HEK293 (cell line): Measurements from ENCODE around the gene OXSR1.

ENCODE experiments used
- CTCF ChIA-PET: fragments of 350-600 bp; formaldehyde crosslinking; extraction: SDS; loops from one replicate; lab custom pipeline; 2021; ENCODE audit warnings: antibody characterized with exemption; lab: Yijun Ruan, JAX
- POLR2A ChIA-PET: fragments of 300-600 bp; formaldehyde crosslinking; extraction: SDS; loops from one replicate; lab custom pipeline; 2020; ENCODE audit warnings: antibody characterized with exemption, inconsistent platforms; lab: Yijun Ruan, JAX
- H3K27ac ChIP-seq: fragments of 200-500 bp; sonication (Bioruptor generic); 2 replicates; pipeline ENCODE4 v1.5.1; 2014; ENCODE audit warnings: low read depth, low read length, control low read depth, inconsistent platforms; ENCODE audit errors: extremely low read depth
- H3K36me3 ChIP-seq, 2 experiments: fragments of 200-500 bp in 1 of 2; sonication (Bioruptor generic) in 1 of 2; 1 replicate in 1 of 2; 2 replicates in 1 of 2; pipeline ENCODE4 v1.5.1; 2014 to 2017; ENCODE audit warnings: inconsistent platforms in 2 of 2, low read length in 2 of 2; ENCODE audit not compliant: control insufficient read depth in 2 of 2, insufficient read depth in 1 of 2
- H3K4me1 ChIP-seq: fragments of 200-500 bp; sonication (Bioruptor generic); 2 replicates; pipeline ENCODE4 v1.5.1; 2014; ENCODE audit warnings: mild to moderate bottlenecking, low read length, inconsistent platforms; ENCODE audit not compliant: control insufficient read depth, insufficient read depth
- H3K4me3 ChIP-seq: 2 replicates; pipeline ENCODE4 v1.5.1; 2011; ENCODE audit warnings: low read depth, mild to moderate bottlenecking, control low read depth, low read length, moderate library complexity
- H3K9me3 ChIP-seq: fragments of 200-500 bp; sonication (Bioruptor generic); 2 replicates; pipeline ENCODE4 v1.5.1; 2014; ENCODE audit warnings: low read depth, low read length, inconsistent platforms; ENCODE audit not compliant: control insufficient read depth, insufficient read depth
- GLI4 ChIP-seq: fragments of 450-650 bp; formaldehyde crosslinking; IDR thresholded peaks from 2 replicates; pipeline ENCODE4 v1.5.1; 2016; ENCODE audit warnings: missing biosample characterization, missing genetic modification characterization
- KLF10 ChIP-seq: fragments of 450-650 bp; IDR thresholded peaks from 2 replicates; pipeline ENCODE4 v1.5.1; 2018; ENCODE audit warnings: missing biosample characterization, mild to moderate bottlenecking, missing genetic modification characterization
- SCRT1 ChIP-seq: fragments of 450-650 bp; formaldehyde crosslinking; IDR thresholded peaks from 2 replicates; pipeline ENCODE4 v1.5.1; 2016; ENCODE audit warnings: missing biosample characterization, missing genetic modification characterization, borderline replicate concordance
- TCF7L2 ChIP-seq: IDR thresholded peaks from 2 replicates; pipeline ENCODE4 v1.6.1; 2011; ENCODE audit warnings: low read depth, mild to moderate bottlenecking, inconsistent platforms, low read length, moderate library complexity, borderline replicate concordance
- ZFP41 ChIP-seq: fragments of 450-650 bp; formaldehyde crosslinking; IDR thresholded peaks from 2 replicates; pipeline ENCODE4 v1.5.1; 2016; ENCODE audit warnings: missing biosample characterization, missing genetic modification characterization, borderline replicate concordance
- ZNF175 ChIP-seq: fragments of 450-650 bp; formaldehyde crosslinking; IDR thresholded peaks from 2 replicates; pipeline ENCODE4 v1.5.1; 2016; ENCODE audit warnings: missing biosample characterization, missing genetic modification characterization
- ZNF221 ChIP-seq: fragments of 450-650 bp; formaldehyde crosslinking; IDR thresholded peaks from 2 replicates; pipeline ENCODE4 v1.5.1; 2017; ENCODE audit warnings: missing biosample characterization, missing genetic modification characterization, borderline replicate concordance
- ZNF248 ChIP-seq: fragments of 450-650 bp; formaldehyde crosslinking; IDR thresholded peaks from 2 replicates; pipeline ENCODE4 v1.5.1; 2017; ENCODE audit warnings: missing biosample characterization, missing genetic modification characterization
- ZNF37A ChIP-seq: fragments of 450-650 bp; IDR thresholded peaks from 2 replicates; pipeline ENCODE4 v1.5.1; 2018; ENCODE audit warnings: missing biosample characterization, missing genetic modification characterization
- ZNF776 ChIP-seq: fragments of 450-650 bp; formaldehyde crosslinking; IDR thresholded peaks from 2 replicates; pipeline ENCODE4 v1.5.0; 2017; ENCODE audit warnings: missing biosample characterization, missing genetic modification characterization, borderline replicate concordance
- TF ChIP-seq, protein P1 (sequence below): fragments of 450-650 bp; formaldehyde crosslinking; conservative IDR thresholded peaks from 2 replicates; pipeline ENCODE4 v1.5.1; 2016; ENCODE audit warnings: low read depth, missing biosample characterization, missing genetic modification characterization
- TF ChIP-seq, protein P2 (sequence below): fragments of 450-650 bp; formaldehyde crosslinking; IDR thresholded peaks from 2 replicates; pipeline ENCODE4 v1.5.1; 2016; ENCODE audit warnings: missing biosample characterization, missing genetic modification characterization
- TF ChIP-seq, protein P3 (sequence below): fragments of 450-650 bp; formaldehyde crosslinking; IDR thresholded peaks from 2 replicates; pipeline ENCODE4 v1.5.1; 2016; ENCODE audit warnings: missing biosample characterization, missing genetic modification characterization
- TF ChIP-seq, protein P4 (sequence below): fragments of 450-650 bp; formaldehyde crosslinking; IDR thresholded peaks from 2 replicates; pipeline ENCODE4 v1.5.1; 2016; ENCODE audit warnings: missing biosample characterization, missing genetic modification characterization

OXSR1 gene

DNA sequence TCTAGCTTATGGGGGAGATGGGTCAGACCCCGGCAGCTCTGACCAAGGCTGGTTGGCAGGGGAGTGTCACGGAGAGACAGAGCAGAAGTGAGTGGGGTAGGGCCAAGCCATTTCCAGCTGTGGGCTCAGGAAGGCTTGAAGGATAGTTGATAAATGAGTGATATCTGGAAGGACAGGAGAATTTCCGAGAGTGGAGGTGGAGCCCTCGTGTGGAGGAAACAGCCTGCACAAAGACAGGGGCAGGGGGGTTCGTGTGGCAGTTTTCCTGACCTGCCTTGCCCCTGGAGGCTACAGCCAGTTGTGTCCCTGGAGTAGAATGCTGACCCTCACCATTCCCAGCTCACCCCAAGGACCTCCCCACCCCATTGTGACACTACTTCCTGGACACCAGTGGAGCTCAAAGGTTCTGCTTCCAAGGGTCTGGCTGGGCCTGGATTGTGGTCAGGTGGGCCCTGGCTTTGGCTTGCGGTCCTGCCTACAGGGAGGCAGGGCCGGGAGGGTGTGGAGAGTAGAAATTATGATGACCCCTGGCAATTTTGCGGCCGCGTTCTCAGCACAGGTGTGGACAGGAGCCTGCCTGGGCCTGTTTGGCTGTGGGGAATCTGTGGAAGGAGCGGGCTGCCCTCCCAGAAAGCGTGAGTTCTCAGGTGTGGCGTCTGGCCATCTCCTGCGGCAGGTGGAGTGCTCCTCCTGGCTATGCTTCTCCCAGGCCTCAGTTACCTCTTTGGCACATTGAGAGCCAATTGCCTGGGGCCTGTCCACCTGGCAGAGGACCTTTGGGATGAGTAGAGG is 116.8 kb downstream of the OXSR1 start, which contains the start of gene SLC22A14:
Gene SLC22A14 (plus strand): TSS at position 400 of the 792 bp plus-strand sequence. CDS start 23,733 bp downstream, outside the sequence.
- H3K4me1 ChIP-seq: no peaks in the 10 kb centered on the region
- H3K4me3 ChIP-seq: no peak within 1 kb of the TSS
- H3K27ac ChIP-seq: no peak within 1 kb of the TSS
- ChIA-PET CTCF (interaction anchor here (0.6 kb wide), 1 partner anchor 1096 kb away, joined by 3 read pairs; no protein-coding TSS in a partner anchor), POLR2A (no interaction called here)
- no peak for TF ChIP-seq ZFP41 (tag by site-specific recombination)
- TF ChIP-seq ZNF776 (tag by site-specific recombination): no peak
- no peak for TF ChIP-seq ZNF248 (tag by site-specific recombination)
- TF ChIP-seq, protein P1, sequence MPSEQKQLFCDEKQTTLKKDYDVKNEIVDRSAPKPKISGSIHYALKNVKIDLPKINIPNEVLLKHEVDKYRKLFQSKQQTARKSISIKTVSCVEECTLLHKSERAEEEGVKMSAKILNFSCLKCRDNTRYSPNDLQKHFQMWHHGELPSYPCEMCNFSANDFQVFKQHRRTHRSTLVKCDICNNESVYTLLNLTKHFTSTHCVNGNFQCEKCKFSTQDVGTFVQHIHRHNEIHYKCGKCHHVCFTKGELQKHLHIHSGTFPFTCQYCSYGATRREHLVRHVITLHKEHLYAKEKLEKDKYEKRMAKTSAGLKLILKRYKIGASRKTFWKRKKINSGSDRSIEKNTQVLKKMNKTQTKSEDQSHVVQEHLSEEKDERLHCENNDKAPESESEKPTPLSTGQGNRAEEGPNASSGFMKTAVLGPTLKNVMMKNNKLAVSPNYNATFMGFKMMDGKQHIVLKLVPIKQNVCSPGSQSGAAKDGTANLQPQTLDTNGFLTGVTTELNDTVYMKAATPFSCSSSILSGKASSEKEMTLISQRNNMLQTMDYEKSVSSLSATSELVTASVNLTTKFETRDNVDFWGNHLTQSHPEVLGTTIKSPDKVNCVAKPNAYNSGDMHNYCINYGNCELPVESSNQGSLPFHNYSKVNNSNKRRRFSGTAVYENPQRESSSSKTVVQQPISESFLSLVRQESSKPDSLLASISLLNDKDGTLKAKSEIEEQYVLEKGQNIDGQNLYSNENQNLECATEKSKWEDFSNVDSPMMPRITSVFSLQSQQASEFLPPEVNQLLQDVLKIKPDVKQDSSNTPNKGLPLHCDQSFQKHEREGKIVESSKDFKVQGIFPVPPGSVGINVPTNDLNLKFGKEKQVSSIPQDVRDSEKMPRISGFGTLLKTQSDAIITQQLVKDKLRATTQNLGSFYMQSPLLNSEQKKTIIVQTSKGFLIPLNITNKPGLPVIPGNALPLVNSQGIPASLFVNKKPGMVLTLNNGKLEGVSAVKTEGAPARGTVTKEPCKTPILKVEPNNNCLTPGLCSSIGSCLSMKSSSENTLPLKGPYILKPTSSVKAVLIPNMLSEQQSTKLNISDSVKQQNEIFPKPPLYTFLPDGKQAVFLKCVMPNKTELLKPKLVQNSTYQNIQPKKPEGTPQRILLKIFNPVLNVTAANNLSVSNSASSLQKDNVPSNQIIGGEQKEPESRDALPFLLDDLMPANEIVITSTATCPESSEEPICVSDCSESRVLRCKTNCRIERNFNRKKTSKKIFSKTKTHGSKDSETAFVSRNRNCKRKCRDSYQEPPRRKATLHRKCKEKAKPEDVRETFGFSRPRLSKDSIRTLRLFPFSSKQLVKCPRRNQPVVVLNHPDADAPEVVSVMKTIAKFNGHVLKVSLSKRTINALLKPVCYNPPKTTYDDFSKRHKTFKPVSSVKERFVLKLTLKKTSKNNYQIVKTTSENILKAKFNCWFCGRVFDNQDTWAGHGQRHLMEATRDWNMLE (tag by site-specific recombination): no peak
- TF ChIP-seq GLI4 (tag by site-specific recombination): no peak
- no peak for TF ChIP-seq TCF7L2
- no peak for TF ChIP-seq ZNF37A (tag by site-specific recombination)
- TF ChIP-seq ZNF175 (tag by site-specific recombination): no peak
- TF ChIP-seq, protein P2, sequence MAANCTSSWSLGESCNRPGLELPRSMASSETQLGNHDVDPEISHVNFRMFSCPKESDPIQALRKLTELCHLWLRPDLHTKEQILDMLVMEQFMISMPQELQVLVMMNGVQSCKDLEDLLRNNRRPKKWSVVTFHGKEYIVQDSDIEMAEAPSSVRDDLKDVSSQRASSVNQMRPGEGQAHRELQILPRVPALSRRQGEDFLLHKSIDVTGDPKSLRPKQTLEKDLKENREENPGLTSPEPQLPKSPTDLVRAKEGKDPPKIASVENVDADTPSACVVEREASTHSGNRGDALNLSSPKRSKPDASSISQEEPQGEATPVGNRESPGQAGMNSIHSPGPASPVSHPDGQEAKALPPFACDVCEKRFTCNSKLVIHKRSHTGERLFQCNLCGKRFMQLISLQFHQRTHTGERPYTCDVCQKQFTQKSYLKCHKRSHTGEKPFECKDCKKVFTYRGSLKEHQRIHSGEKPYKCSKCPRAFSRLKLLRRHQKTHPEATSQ (tag by site-specific recombination): no peak
- TF ChIP-seq, protein P3, sequence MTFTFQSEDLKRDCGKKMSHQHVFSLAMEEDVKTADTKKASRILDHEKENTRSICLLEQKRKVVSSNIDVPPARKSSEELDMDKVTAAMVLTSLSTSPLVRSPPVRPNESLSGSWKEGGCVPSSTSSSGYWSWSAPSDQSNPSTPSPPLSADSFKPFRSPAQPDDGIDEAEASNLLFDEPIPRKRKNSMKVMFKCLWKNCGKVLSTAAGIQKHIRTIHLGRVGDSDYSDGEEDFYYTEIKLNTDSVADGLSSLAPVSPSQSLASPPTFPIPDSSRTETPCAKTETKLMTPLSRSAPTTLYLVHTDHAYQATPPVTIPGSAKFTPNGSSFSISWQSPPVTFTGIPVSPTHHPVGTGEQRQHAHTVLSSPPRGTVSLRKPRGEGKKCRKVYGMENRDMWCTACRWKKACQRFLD (tag by site-specific recombination): no peak
- TF ChIP-seq ZNF221 (tag by site-specific recombination): no peak
- no peak for TF ChIP-seq SCRT1
- no peak for TF ChIP-seq KLF10 (tag by site-specific recombination)
- TF ChIP-seq, protein P4, sequence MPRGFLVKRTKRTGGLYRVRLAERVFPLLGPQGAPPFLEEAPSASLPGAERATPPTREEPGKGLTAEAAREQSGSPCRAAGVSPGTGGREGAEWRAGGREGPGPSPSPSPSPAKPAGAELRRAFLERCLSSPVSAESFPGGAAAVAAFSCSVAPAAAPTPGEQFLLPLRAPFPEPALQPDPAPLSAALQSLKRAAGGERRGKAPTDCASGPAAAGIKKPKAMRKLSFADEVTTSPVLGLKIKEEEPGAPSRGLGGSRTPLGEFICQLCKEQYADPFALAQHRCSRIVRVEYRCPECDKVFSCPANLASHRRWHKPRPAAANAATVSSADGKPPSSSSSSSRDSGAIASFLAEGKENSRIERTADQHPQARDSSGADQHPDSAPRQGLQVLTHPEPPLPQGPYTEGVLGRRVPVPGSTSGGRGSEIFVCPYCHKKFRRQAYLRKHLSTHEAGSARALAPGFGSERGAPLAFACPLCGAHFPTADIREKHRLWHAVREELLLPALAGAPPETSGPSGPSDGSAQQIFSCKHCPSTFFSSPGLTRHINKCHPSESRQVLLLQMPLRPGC (tag by site-specific recombination): no peak
- H3K9me3 ChIP-seq: no peaks in the 10 kb centered on the region
- no peaks in the 10 kb centered on the region for H3K36me3 ChIP-seq
